Measurements from ENCODE around the gene PACS1. TPM values are rescaled to one million over a fixed set of nuclear protein-coding genes. Genes with fewer than 3 reads are reported as not detected.

Gene PACS1
- total RNA-seq = 35.2 and 42.0 TPM in 2 replicates

GRCh38 chr11:66069715-66070603 lies at the start of gene PACS1:
PACS1 (plus strand) TSS chr11:66070272; CDS start chr11:66070487, 215 bp downstream.

GRCh38 chr11:66026017-66026529 lies 44.0 kb upstream of the PACS1 start, which contains the start of gene CATSPER1:
CATSPER1 (minus strand) TSS chr11:66026479; CDS start chr11:66026379, 100 bp downstream.

GRCh38 chr11:66048547-66049323 lies 21.3 kb upstream of the PACS1 start, which contains the start of gene GAL3ST3:
GAL3ST3 (minus strand) TSS chr11:66049161; CDS start chr11:66045415, 3,746 bp downstream.

GRCh38 chr11:66051766-66052663 lies 18.1 kb upstream of the PACS1 start, which contains the start of gene SF3B2:
SF3B2 (plus strand) TSS chr11:66052364; CDS start chr11:66052385, 21 bp downstream.

GRCh38 chr11:66268244-66268951 lies 198.3 kb downstream of the PACS1 start, which contains the start of gene RAB1B:
RAB1B (plus strand) TSS chr11:66268639; CDS start chr11:66268680, 41 bp downstream.

GRCh38 chr11:66277471-66278362 lies 207.6 kb downstream of the PACS1 start, which contains the start of gene CNIH2:
CNIH2 (plus strand) TSS chr11:66278175; CDS start chr11:66278457, 282 bp downstream.

GRCh38 chr11:66288671-66289547 lies 218.8 kb downstream of the PACS1 start, which contains the start of gene YIF1A:
YIF1A (minus strand) TSS chr11:66289143; CDS start chr11:66288985, 158 bp downstream.

GRCh38 chr11:66291706-66292542 lies 221.9 kb downstream of the PACS1 start, which contains the start of gene TMEM151A:
TMEM151A (plus strand) TSS chr11:66291894; CDS start chr11:66292014, 120 bp downstream.

Other genes with a start within 250 kb of the PACS1 start
- gene SNX32, start 236.3 kb upstream of the PACS1 start, total RNA-seq = 1.1 and 2.4 TPM in 2 replicates
- gene CFL1, start 212.1 kb upstream of the PACS1 start, total RNA-seq = 674 and 1,158 TPM in 2 replicates
- 25.0 and 48.3 TPM in 2 replicates for gene MUS81, start 209.8 kb upstream of the PACS1 start, total RNA-seq
- gene EFEMP2, start 197.5 kb upstream of the PACS1 start, total RNA-seq = 173 and 216 TPM in 2 replicates
- gene CTSW, start 190.4 kb upstream of the PACS1 start, total RNA-seq = not detected in 2 replicates
- 160 and 177 TPM in 2 replicates for gene FIBP, start 181.8 kb upstream of the PACS1 start, total RNA-seq
- 116 and 144 TPM in 2 replicates for gene CCDC85B, start 179.6 kb upstream of the PACS1 start, total RNA-seq
- gene FOSL1, start 169.9 kb upstream of the PACS1 start, total RNA-seq = 4.9 and 8.5 TPM in 2 replicates
- gene C11orf68, start 151.2 kb upstream of the PACS1 start, total RNA-seq = 16.1 and 18.1 TPM in 2 replicates
- gene DRAP1, start 150.8 kb upstream of the PACS1 start, total RNA-seq = 84.4 and 99.7 TPM in 2 replicates
- gene TSGA10IP, start 124.8 kb upstream of the PACS1 start, total RNA-seq = not detected in 2 replicates
- gene SART1, start 108.5 kb upstream of the PACS1 start, total RNA-seq = 21.1 and 42.0 TPM in 2 replicates
- gene EIF1AD, start 68.1 kb upstream of the PACS1 start, total RNA-seq = 16.4 and 21.5 TPM in 2 replicates
- 59.3 and 101 TPM in 2 replicates for gene BANF1, start 67.8 kb upstream of the PACS1 start, total RNA-seq
- 0.70 TPM in 1 of 2 replicates, not detected in the other for gene CST6, start 58.3 kb upstream of the PACS1 start, total RNA-seq
- not detected in 2 replicates for gene CATSPER1, start 43.8 kb upstream of the PACS1 start, total RNA-seq
- gene GAL3ST3, start 21.1 kb upstream of the PACS1 start, total RNA-seq = not detected in 2 replicates
- gene SF3B2, start 17.9 kb upstream of the PACS1 start, total RNA-seq = 121 and 132 TPM in 2 replicates
- 16.2 and 17.4 TPM in 2 replicates for gene KLC2, start 187.4 kb downstream of the PACS1 start, total RNA-seq
- gene RAB1B, start 198.4 kb downstream of the PACS1 start, total RNA-seq = 93.9 and 103 TPM in 2 replicates
- gene CNIH2, start 207.9 kb downstream of the PACS1 start, total RNA-seq = 0.70 TPM in 1 of 2 replicates, not detected in the other
- 149 and 223 TPM in 2 replicates for gene YIF1A, start 218.9 kb downstream of the PACS1 start, total RNA-seq
- 0.34 and 5.6 TPM in 2 replicates for gene TMEM151A, start 221.6 kb downstream of the PACS1 start, total RNA-seq
- gene CD248, start 246.8 kb downstream of the PACS1 start, total RNA-seq = 500 and 529 TPM in 2 replicates